ENCODE data around the gene HBD.

Gene HBD

GRCh38 chr11:5234381-5234834, at the start of gene HBD:
Gene HBD, minus strand, starts transcription at chr11:5234483. Its CDS starts 50 bp downstream, at chr11:5234433.
- no peak for ATAC-seq (ENCODE audit: insufficient read depth, low read depth)
- no peak for TF ChIP-seq EZH2 (IDR thresholded peaks at IDR 0.05; ENCODE audit: borderline replicate concordance, low read depth, low read length, severe bottlenecking)
- DNase-seq = no peak

GRCh38 chr11:5283882-5284281, 49.6 kb upstream of the HBD start:
- Histone ChIP-seq H3K9ac (ENCODE audit: low read depth, low read length) (no peak overlapping the region), H3K4me2 (ENCODE audit: insufficient read depth, low read length) (no peak overlapping the region), H4K20me1 (ENCODE audit: insufficient read depth, low read length) (no peaks in the 10 kb centered on the region), H3K4me3 (ENCODE audit: low read depth in 1 of 2, low read length in 2 of 2) (no peak overlapping the region), H3K27ac (ENCODE audit: low read length) (no peak overlapping the region), H3K27me3 (ENCODE audit: insufficient read depth, low read length, poor library complexity) (no peaks in the 10 kb centered on the region), H3K4me1 (ENCODE audit: insufficient read depth, low read length) (no peaks in the 10 kb centered on the region), H3K9me3 (ENCODE audit: insufficient read depth, low read length, severe bottlenecking) (no peaks in the 10 kb centered on the region), H2AFZ (ENCODE audit: low read depth, low read length) (no peak overlapping the region), H3K36me3 (ENCODE audit: insufficient read depth, low read length) (no peaks in the 10 kb centered on the region), H3K79me2 (ENCODE audit: insufficient read depth, low read length) (no peaks in the 10 kb centered on the region)
- ATAC-seq (ENCODE audit: insufficient read depth, low read depth) (no peak), DNase-seq (no peak)
- no peak for TF ChIP-seq EZH2 (IDR thresholded peaks at IDR 0.05; ENCODE audit: borderline replicate concordance, low read depth, low read length, severe bottlenecking)
- no peak for TF ChIP-seq CTCF (IDR thresholded peaks at IDR 0.05; ENCODE audit: borderline replicate concordance, extremely low read depth, low read length, poor library complexity, severe bottlenecking)

More at GRCh38 chr11:5234381-5234834, at the start of gene HBD:
- Histone ChIP-seq H3K9ac (ENCODE audit: low read depth, low read length) (no peak within 1 kb of the TSS), H3K79me2 (ENCODE audit: insufficient read depth, low read length) (no peaks in the 10 kb centered on the region), H3K36me3 (ENCODE audit: insufficient read depth, low read length) (no peaks in the 10 kb centered on the region), H3K4me2 (ENCODE audit: insufficient read depth, low read length) (no peak within 1 kb of the TSS), H3K4me1 (ENCODE audit: insufficient read depth, low read length) (no peaks in the 10 kb centered on the region), H3K27ac (ENCODE audit: low read length) (no peak within 1 kb of the TSS), H2AFZ (ENCODE audit: low read depth, low read length) (no peak within 1 kb of the TSS), H3K9me3 (ENCODE audit: insufficient read depth, low read length, severe bottlenecking) (no peaks in the 10 kb centered on the region), H4K20me1 (ENCODE audit: insufficient read depth, low read length) (no peaks in the 10 kb centered on the region), H3K27me3 (ENCODE audit: insufficient read depth, low read length, poor library complexity) (peaks cover 8% of the 10 kb centered on the region), H3K4me3 (ENCODE audit: low read depth in 1 of 2, low read length in 2 of 2) (no peak within 1 kb of the TSS)

- Histone ChIP-seq H3K27me3 (ENCODE audit: insufficient read depth, low read length, poor library complexity) (no peaks in the 10 kb centered on the region), H3K4me3 (ENCODE audit: low read depth in 1 of 2, low read length in 2 of 2) (no peak overlapping the region), H3K4me2 (ENCODE audit: insufficient read depth, low read length) (no peak overlapping the region), H3K9me3 (ENCODE audit: insufficient read depth, low read length, severe bottlenecking) (no peaks in the 10 kb centered on the region), H3K4me1 (ENCODE audit: insufficient read depth, low read length) (no peaks in the 10 kb centered on the region), H3K9ac (ENCODE audit: low read depth, low read length) (no peak overlapping the region), H3K27ac (ENCODE audit: low read length) (no peak overlapping the region), H2AFZ (ENCODE audit: low read depth, low read length) (no peak overlapping the region), H3K79me2 (ENCODE audit: insufficient read depth, low read length) (no peaks in the 10 kb centered on the region), H3K36me3 (ENCODE audit: insufficient read depth, low read length) (no peaks in the 10 kb centered on the region), H4K20me1 (ENCODE audit: insufficient read depth, low read length) (no peaks in the 10 kb centered on the region)
- no peak for DNase-seq
- ATAC-seq (ENCODE audit: insufficient read depth, low read depth) = no peak
- TF ChIP-seq EZH2 (IDR thresholded peaks at IDR 0.05; ENCODE audit: borderline replicate concordance, low read depth, low read length, severe bottlenecking) = no peak
- no peak for TF ChIP-seq CTCF (IDR thresholded peaks at IDR 0.05; ENCODE audit: borderline replicate concordance, extremely low read depth, low read length, poor library complexity, severe bottlenecking)
Measured at GRCh38 chr11:5283086-5283485, 48.8 kb upstream of the HBD start.

GRCh38 chr11:5282628-5283027, 48.3 kb upstream of the HBD start:
- H3K4me2 ChIP-seq (ENCODE audit: insufficient read depth, low read length) = no peak overlapping the region
- H4K20me1 ChIP-seq (ENCODE audit: insufficient read depth, low read length) = no peaks in the 10 kb centered on the region
- DNase-seq = no peak
- TF ChIP-seq CTCF (IDR thresholded peaks at IDR 0.05; ENCODE audit: borderline replicate concordance, extremely low read depth, low read length, poor library complexity, severe bottlenecking) (no peak), EZH2 (IDR thresholded peaks at IDR 0.05; ENCODE audit: borderline replicate concordance, low read depth, low read length, severe bottlenecking) (no peak)
- H3K27ac ChIP-seq (ENCODE audit: low read length) = no peak overlapping the region
- no peak overlapping the region for H3K9ac ChIP-seq (ENCODE audit: low read depth, low read length)
- no peaks in the 10 kb centered on the region for H3K9me3 ChIP-seq (ENCODE audit: insufficient read depth, low read length, severe bottlenecking)
- H3K27me3 ChIP-seq (ENCODE audit: insufficient read depth, low read length, poor library complexity) = no peaks in the 10 kb centered on the region
- no peaks in the 10 kb centered on the region for H3K36me3 ChIP-seq (ENCODE audit: insufficient read depth, low read length)
- H3K4me1 ChIP-seq (ENCODE audit: insufficient read depth, low read length) = no peaks in the 10 kb centered on the region
- H3K4me3 ChIP-seq (ENCODE audit: low read depth in 1 of 2, low read length in 2 of 2) = no peak overlapping the region
- no peaks in the 10 kb centered on the region for H3K79me2 ChIP-seq (ENCODE audit: insufficient read depth, low read length)
- no peak overlapping the region for H2AFZ ChIP-seq (ENCODE audit: low read depth, low read length)
- no peak for ATAC-seq (ENCODE audit: insufficient read depth, low read depth)

Data from DND-41 (cell line).